GM18867 (cell line): ENCODE results near the gene PPP3R1.
A peak's percentile ranks its signal among the peaks of the same experiment; 100 is the strongest.

Experiments used
- ATAC-seq: cut with Tn5 transposase; IDR thresholded peaks from one replicate; pipeline ENCODE4 v1.9.1; 2021; ENCODE audit warnings: mild to moderate bottlenecking, moderate library complexity; ENCODE audit not compliant: unreplicated experiment

Gene PPP3R1

GRCh38 chr2:68157002-68157401, 95.3 kb downstream of the PPP3R1 start:
- peak; percentile 36 for ATAC-seq

- ATAC-seq: no peak
Measured at GRCh38 chr2:68156419-68156818, 95.9 kb downstream of the PPP3R1 start.

DNA sequence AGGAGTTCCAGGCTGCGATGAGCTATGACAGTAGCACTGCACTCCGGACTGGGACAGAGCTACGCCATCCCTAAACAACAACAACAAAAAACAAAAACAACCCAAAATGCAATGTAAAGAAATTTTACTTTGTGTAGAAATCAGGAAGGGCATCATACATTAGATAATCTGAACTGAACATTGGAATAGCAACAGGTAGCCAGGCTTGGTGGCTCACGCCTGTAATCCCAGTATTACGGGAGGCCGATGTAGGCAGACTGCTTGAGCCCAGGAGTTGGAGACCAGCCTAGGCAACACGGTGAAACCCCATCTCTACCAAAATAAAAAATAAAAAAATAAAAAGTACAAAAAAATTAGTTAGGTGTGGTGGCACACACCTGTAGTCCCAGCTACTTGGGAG, 96.7 kb downstream of the PPP3R1 start:
- no peak for ATAC-seq

DNA sequence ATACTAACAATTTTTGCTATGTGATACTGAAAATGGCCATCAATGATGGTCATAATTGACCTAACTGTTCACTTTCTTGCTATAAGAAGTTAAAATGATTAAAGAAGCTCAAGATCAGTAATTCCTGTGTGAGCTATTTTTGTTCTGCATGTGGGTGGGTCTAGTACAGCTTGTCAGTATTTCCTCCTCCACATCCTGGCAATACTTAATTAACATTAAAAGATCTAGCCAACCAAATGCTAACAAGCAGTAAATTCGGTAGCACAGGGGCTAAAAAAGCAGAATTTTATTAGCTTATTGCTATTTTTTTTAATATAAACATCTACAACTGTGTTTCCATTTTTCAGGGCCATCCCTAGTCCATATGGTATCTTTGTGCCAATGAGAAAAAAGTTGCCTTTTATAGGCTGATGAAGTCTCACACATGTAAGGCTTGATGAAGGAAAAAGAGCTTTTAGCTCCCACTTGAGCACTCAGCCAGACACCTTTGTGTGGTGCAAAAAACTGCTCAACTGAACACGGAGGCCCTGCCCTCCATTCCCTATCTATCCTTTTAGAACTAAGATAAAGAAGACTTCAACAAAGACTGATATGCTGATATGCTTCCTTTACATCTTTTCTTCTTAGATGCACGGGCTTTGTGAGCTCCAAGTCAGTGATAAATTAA, 99.5 kb downstream of the PPP3R1 start:
- no peak for ATAC-seq

- ATAC-seq: no peak
Measured at GRCh38 chr2:68151037-68151436, 101.3 kb downstream of the PPP3R1 start.

DNA sequence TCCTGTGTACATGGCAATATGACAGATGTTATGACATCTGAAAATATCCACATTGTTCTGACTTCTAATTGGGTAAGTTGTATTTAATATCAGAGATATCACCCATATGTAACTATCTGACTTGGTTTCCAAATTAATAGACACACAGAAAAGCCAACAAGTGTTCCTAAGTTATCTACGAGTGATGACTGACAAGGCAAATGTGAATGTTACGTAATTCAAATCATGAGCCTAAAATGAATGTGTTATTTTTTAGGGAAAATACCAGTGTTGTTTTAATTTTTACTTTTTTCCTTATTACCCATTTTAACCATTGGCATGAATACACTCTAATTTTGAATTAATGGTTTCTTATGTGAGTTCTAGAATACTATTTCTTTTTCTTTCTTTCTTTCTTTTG, 110.5 kb downstream of the PPP3R1 start:
- ATAC-seq: no peak

- no peak for ATAC-seq
Measured at GRCh38 chr2:68135448-68136320, 116.6 kb downstream of the PPP3R1 start.

- ATAC-seq: no peak
Measured at GRCh38 chr2:68134554-68134953, 117.8 kb downstream of the PPP3R1 start.

DNA sequence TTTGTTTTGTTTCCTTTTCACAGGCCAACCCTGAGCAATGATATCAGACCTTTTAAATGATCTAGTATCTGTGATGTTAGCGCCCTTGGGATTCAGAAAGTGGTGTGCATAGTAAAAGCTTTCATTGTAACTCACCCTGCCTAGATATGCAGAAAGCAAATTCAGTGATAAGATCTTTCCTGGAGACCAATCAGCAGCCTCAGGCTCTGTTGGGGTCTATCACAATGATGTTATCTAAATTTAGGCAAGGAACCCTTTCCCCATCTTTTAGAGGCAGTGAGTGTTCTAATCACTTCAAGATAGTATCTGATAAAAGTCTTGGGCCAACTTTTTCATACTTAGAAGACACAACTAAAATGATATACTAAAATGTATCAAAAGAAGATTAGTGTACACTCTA, 118.2 kb downstream of the PPP3R1 start:
- no peak for ATAC-seq
